ENCODE measurements around the gene PTBP2. TPM values are rescaled to one million over a fixed set of nuclear protein-coding genes. Genes with fewer than 3 reads are reported as not detected.
"Not testable (repeated sequence)": the region's sequence is repeated elsewhere in the genome, so short reads cannot be mapped to it uniquely, and the experiment has no call there.

Gene PTBP2
- total RNA-seq, 1 donor: 10.8 TPM

- DNase-seq (ENCODE audit: low read depth in 2 of 3, low spot score in 2 of 3): no peak
Observed at GRCh38 chr1:96730574-96731298, 9.2 kb downstream of the PTBP2 start.

GRCh38 chr1:96741335-96741734 lies 19.8 kb downstream of the PTBP2 start:
- DNase-seq (ENCODE audit: low read depth in 2 of 3, low spot score in 2 of 3): no peak

DNA sequence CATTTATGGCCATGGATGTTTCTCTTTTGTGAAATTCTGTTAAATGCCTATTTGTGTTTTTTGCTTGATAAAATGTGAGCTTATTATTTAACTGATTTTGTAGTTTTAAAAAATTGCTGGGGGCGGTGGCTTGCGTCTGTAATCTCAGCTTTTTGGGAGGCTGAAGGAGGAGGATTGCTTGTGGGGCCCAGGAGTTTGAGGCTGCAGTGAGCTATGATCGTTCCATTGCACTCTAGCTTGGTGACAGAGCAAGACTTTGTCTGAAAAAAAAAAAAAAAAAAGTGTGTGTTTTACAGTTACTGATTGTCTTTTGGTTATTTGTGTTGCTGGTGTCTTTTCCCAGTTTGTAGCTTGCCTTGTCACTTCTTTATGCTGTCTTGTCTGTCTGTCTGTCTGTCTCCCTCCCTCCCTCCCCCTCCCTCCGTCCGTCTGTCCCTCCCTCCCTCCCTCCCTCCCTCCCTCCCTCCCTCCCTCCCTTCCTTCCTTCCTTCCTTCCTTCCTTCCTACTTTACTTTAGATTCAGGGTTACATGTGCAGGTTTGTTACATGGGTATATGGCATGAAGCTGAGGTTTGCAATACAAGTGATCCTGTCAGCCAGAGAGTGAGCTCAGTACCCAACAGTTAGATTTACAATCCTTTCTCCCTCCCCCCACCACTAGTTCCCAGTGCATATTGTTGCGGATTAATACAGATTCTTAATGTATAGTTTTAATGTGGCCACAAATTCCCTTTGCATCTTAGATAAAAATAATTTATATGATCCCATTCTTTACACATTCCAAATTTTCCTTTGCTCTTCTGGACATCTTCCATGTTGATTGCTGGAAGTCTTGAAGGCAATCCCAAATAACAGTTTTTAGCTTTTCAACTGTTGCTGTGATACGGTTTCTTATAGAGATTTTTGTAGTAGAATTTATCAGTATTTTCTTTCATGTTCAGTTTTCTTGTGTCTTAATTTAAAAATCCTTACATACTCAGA lies 25.1 kb downstream of the PTBP2 start:
- DNase-seq (ENCODE audit: low read depth in 2 of 3, low spot score in 2 of 3): no peak

GRCh38 chr1:96747565-96747964 lies 26.0 kb downstream of the PTBP2 start:
- DNase-seq (ENCODE audit: low read depth in 2 of 3, low spot score in 2 of 3): no peak

- DNase-seq (ENCODE audit: low read depth in 2 of 3, low spot score in 2 of 3): no peak
Observed at GRCh38 chr1:96748078-96748477, 26.5 kb downstream of the PTBP2 start.

GRCh38 chr1:96749618-96750017 lies 28.0 kb downstream of the PTBP2 start:
- DNase-seq (ENCODE audit: low read depth in 2 of 3, low spot score in 2 of 3): no peak

DNA sequence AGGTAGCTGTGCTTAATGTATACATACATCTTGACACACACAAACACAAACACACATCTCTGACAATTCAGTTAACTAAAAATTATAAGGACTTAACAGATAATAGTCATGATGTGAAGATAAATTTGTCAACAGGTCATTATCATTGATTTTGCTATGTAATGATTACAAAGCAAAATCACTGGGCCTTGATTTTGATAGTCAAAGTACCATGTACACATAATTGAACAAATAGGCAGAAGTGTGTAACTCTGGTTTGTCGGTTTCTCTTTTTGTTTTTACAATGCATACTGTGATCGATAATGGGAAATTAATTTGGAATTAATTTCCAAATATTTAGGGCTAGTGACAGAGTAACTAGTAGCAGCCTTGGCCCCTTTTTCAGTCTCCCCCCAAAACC lies 30.8 kb downstream of the PTBP2 start:
- no peak for DNase-seq (ENCODE audit: low read depth in 2 of 3, low spot score in 2 of 3)

GRCh38 chr1:96756789-96757188 lies 35.2 kb downstream of the PTBP2 start:
- DNase-seq (ENCODE audit: low read depth in 2 of 3, low spot score in 2 of 3): no peak

DNA sequence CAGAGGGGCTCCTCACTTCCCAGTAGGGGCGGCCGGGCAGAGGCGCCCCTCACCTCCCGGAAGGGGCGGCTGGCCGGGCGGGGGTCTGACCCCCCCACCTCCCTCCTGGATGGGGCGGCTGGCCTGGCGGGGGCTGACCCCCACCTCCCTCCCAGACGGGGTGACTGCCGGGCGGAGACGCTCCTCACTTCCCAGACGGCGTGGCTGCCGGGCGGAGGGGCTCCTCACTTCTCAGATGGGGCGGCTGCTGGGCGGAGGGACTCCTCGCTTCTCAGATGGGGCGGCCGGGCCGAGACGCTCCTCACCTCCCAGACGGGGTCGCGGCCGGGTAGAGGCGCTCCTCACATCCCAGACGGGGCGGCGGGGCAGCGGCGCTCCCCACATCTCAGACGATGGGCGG lies 41.0 kb downstream of the PTBP2 start:
- DNase-seq (ENCODE audit: low read depth in 2 of 3, low spot score in 2 of 3): not testable (repeated sequence)

DNA sequence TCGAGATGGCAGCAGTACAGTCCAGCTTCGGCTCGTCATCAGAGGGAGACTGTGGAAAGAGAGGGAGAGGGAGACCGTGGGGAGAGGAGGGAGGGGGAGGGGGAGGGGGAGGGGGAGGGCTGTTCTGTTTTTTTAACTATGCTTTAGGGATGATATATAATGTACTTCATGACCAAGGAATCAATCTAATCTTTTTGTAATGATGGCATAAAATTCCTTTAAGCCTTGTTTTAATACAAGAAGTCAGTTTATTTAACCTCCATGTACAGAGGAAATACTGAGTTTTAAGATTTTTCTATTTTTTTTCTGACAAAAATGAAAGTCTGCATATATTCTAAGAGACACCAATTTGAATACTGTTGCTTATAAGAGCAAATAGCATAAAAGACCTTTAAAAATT lies 41.9 kb downstream of the PTBP2 start:
- no peak for DNase-seq (ENCODE audit: low read depth in 2 of 3, low spot score in 2 of 3)

DNA sequence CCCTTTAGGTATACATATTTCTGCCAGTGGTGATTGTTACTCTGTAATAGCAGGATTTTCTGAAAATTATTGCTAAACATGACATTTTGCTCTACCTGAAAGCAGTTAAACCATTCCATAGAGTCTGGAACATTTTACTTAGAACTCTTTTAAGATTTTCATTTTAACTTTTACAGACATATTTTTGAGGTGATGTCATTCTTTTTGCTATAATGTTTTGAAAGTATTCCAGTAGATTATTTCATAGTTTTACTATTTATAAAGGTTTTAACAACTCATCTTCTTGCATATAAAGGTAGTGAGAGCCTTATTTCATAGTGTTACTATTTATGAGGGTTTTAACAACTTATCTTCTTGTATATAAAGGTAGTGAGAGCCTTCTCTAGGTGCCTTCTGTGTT lies 42.9 kb downstream of the PTBP2 start:
- DNase-seq (ENCODE audit: low read depth in 2 of 3, low spot score in 2 of 3): no peak

- DNase-seq (ENCODE audit: low read depth in 2 of 3, low spot score in 2 of 3): no peak
Observed at GRCh38 chr1:96771847-96772246, 50.3 kb downstream of the PTBP2 start.

DNA sequence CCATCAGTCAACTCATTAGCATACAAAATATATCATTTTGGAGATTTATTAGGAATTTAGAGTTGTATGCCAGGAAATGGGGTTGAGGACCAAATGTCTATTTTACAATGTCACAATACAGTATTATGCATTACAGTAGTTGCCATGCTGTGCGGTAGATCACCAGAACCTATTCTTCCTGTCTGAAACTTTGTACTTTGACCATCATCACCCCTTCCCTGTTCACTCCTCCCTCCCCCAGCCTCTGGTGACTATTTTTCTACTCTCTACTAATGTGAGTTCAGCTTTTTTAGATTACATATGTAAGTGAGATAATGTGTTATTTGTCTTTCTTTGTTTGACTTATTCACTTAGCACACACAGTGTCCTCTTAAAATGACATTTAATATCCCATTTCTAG lies 50.8 kb downstream of the PTBP2 start:
- no peak for DNase-seq (ENCODE audit: low read depth in 2 of 3, low spot score in 2 of 3)

- DNase-seq (ENCODE audit: low read depth in 2 of 3, low spot score in 2 of 3): no peak
Observed at GRCh38 chr1:96772972-96773371, 51.4 kb downstream of the PTBP2 start.

GRCh38 chr1:96782206-96782605 lies 60.6 kb downstream of the PTBP2 start:
- DNase-seq (ENCODE audit: low read depth in 2 of 3, low spot score in 2 of 3): no peak

DNA sequence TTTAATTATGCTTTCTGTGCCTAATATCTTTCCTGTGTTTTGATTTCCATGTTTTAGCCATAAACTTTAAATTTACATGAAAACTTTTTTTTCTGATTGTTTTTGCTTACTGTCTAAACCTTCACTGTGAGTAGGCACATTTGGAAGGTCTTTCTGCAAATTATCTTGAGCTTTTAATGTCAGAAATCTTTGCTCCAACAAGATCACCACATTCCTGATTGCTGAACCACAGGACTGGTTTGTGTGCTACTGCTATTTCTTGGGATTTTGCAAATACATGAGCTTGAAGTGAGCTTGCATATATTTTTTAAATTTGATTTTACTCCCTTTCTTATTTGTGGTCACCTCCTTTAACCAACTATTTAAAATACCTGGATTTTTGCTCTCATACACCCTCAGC lies 61.3 kb downstream of the PTBP2 start:
- no peak for DNase-seq (ENCODE audit: low read depth in 2 of 3, low spot score in 2 of 3)

DNA sequence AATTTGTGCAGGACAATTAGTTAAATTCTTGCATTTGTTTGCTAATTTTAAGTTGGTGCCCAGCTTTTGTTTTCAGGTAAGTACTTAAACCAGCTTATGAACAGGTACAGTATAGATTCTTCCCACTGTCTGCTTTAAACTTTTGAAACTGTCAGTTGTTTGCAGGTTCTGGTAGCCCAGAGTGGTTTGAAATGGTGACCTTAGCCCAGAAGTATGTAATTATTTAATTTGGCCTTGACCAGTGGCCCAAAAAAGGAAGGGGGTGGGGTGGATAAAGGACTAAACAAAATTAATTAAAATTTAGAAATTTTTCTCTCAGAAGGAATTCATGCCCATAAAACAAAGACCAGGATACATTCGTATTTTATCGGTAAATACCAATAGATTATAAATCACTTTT lies 69.0 kb downstream of the PTBP2 start:
- DNase-seq (ENCODE audit: low read depth in 2 of 3, low spot score in 2 of 3): no peak

GRCh38 chr1:96792220-96792619 lies 70.6 kb downstream of the PTBP2 start:
- no peak for DNase-seq (ENCODE audit: low read depth in 2 of 3, low spot score in 2 of 3)

DNA sequence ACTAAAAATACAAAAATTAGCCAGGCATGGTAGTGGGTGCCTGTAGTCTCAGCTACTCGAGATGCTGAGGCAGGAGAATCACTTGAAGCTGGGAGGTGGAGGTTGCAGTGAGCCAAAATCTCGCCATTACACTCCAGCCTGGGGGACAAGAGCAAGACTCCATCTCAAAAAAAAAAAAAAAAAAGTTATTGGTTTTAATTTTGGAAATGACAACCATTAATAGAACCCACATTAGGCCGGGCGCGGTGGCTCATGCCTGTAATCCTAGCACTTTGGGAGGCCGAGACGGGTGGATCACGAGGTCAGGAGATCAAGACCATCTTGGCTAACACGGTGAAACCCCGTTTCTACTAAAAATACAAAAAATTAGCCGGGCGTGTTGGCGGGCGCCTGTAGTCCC lies 80.1 kb downstream of the PTBP2 start:
- DNase-seq (ENCODE audit: low read depth in 2 of 3, low spot score in 2 of 3): not testable (repeated sequence)

DNA sequence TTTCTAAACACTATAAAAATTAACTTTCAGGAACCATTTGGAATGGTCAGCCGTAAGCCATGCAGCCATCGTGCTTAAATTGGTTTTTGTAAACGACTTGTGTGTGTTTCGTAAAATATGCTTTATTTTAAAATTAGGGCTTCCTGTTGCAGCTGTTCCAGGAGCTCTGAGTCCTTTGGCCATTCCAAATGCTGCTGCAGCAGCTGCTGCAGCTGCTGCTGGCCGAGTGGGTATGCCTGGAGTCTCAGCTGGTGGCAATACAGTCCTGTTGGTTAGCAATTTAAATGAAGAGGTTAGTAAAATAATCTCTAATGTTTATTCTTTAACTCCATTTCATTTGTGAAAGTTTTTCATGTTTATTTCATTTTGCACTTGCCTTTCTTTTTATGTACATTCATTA lies 83.1 kb downstream of the PTBP2 start:
- DNase-seq (ENCODE audit: low read depth in 2 of 3, low spot score in 2 of 3): no peak

- peak in 2 of 3 donors; percentile 24 to 31 for DNase-seq (ENCODE audit: low read depth in 2 of 3, low spot score in 2 of 3)
Observed at GRCh38 chr1:96808191-96808590, 86.6 kb downstream of the PTBP2 start.

DNA sequence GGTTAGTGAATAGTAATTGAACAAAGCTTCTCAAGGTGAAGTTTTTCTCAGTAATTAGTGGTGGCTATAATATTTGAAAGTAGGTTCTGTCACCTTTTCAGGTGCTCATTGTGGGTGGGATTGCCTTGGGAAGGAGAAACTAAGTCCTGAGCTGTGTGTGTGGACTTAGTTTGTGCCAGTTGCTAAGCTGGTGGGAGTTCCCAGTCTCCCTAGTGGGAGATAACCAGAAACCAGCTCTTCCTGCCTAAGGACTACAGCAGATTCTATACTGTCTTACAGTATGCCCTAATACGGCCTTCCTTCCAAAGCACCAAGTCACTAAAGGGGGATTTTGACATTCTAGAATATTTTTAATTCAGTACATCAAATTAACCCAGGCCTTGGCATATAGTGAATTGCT lies 94.3 kb downstream of the PTBP2 start:
- no peak for DNase-seq (ENCODE audit: low read depth in 2 of 3, low spot score in 2 of 3)

All from hematopoietic multipotent progenitor cell (in vitro differentiated cells).